Endothelial cell of umbilical vein (primary cell): ENCODE data around the gene HMGN5. TPM values are rescaled to one million over a fixed set of nuclear protein-coding genes. Genes with fewer than 3 reads are reported as not detected.

Source experiments
- BruUV-seq: library from RNA; stranded (reverse); fragments of 400-500 nt; replicated peaks from 2 replicates; lab custom pipeline; 2021; lab: Mats Ljungman, UMichigan
- CTCF ChIA-PET: fragments of 300-600, 350-600 bp; sonication (Branson Sonifier 250); formaldehyde crosslinking; loops from one replicate; lab custom pipeline; 2021; ENCODE audit warnings: antibody characterized with exemption, inconsistent platforms; lab: Charles Lee
- POLR2A ChIA-PET: fragments of 300-600, 350-600 bp; sonication (Branson Sonifier 250); formaldehyde crosslinking; loops from one replicate; lab custom pipeline; 2021; ENCODE audit warnings: antibody characterized with exemption, inconsistent platforms; lab: Charles Lee
- DNase-seq: peaks from one replicate; pipeline ENCODE4 v3.0.0-alpha.2; 2011; ENCODE audit warnings: low read depth, low spot score
- FAIRE-seq: peaks from 2 replicates; lab custom pipeline; 2011; peaks lifted over from hg19 to GRCh38; lab: Jason Lieb, UNC
- H2AFZ ChIP-seq: 2 replicates; pipeline ENCODE4 v1.6.0; 2012; ENCODE audit warnings: low read depth, low read length, control low read depth, inconsistent platforms
- H3K27ac ChIP-seq: 2 replicates; pipeline ENCODE4 v1.5.1; 2011; ENCODE audit warnings: low read depth, mild to moderate bottlenecking, control low read depth, low read length, moderate library complexity; ENCODE audit not compliant: insufficient read depth
- H3K27me3 ChIP-seq, 2 experiments: 2 replicates each; pipeline versions ENCODE4 v1.6.0 to v1.6.1; 2011; ENCODE audit warnings: low read length in 2 of 2, mixed read lengths in 1 of 2; ENCODE audit not compliant: control insufficient read depth in 2 of 2, insufficient read depth in 2 of 2
- H3K36me3 ChIP-seq, 2 experiments: 2 replicates in 1 of 2; 3 replicates in 1 of 2; pipeline ENCODE4 v1.5.1; 2011; ENCODE audit warnings: low read length in 2 of 2, mild to moderate bottlenecking in 1 of 2, moderate library complexity in 1 of 2; ENCODE audit not compliant: control insufficient read depth in 2 of 2, insufficient read depth in 2 of 2; ENCODE audit errors: extremely low read depth in 1 of 2
- H3K4me1 ChIP-seq: 3 replicates; pipeline ENCODE4 v1.5.1; 2011; ENCODE audit warnings: mild to moderate bottlenecking, low read length; ENCODE audit not compliant: control insufficient read depth, insufficient read depth; ENCODE audit errors: extremely low read depth
- H3K4me2 ChIP-seq: 2 replicates; pipeline ENCODE4 v1.6.1; 2011; ENCODE audit warnings: low read length, control low read depth, mixed read lengths; ENCODE audit not compliant: insufficient read depth
- H3K4me3 ChIP-seq, 3 experiments: fragments of 200-600 bp in 1 of 3; sonication (generic), shearing (Covaris generic) in 1 of 3; replicated peaks in 1 of 3; 2 replicates each; pipeline ENCODE4 v1.5.1; 2011 to 2016; ENCODE audit warnings: control low read depth in 3 of 3, low read length in 3 of 3, mild to moderate bottlenecking in 2 of 3, inconsistent platforms in 1 of 3, low read depth in 1 of 3, moderate library complexity in 1 of 3; ENCODE audit not compliant: insufficient read depth in 1 of 3
- H3K79me2 ChIP-seq: 2 replicates; pipeline ENCODE4 v1.6.0; 2012; ENCODE audit warnings: low read length, inconsistent platforms; ENCODE audit not compliant: control insufficient read depth, insufficient read depth
- H3K9ac ChIP-seq: replicated peaks from 2 replicates; pipeline ENCODE3; 2011; ENCODE audit warnings: low read length, control low read depth; ENCODE audit not compliant: insufficient read depth; ENCODE audit errors: extremely low read depth
- H3K9me1 ChIP-seq: replicated peaks from 3 replicates; pipeline ENCODE4 v1.6.0; 2011; ENCODE audit warnings: mild to moderate bottlenecking, low read length; ENCODE audit not compliant: control insufficient read depth, insufficient read depth; ENCODE audit errors: extremely low read depth
- H3K9me3 ChIP-seq: replicated peaks from 2 replicates; pipeline ENCODE4 v1.5.1; 2012; ENCODE audit warnings: low read length, inconsistent platforms; ENCODE audit not compliant: control insufficient read depth, insufficient read depth
- H4K20me1 ChIP-seq: replicated peaks from 2 replicates; pipeline ENCODE3; 2011; ENCODE audit warnings: mild to moderate bottlenecking, low read length; ENCODE audit not compliant: control insufficient read depth, insufficient read depth; ENCODE audit errors: extremely low read depth
- CTCF ChIP-seq, 2 donors: IDR thresholded peaks; 1 replicate in 1 of 2; 2 replicates in 1 of 2; pipeline ENCODE4 v1.5.1; 2011; ENCODE audit warnings: low read length in 2 of 2, mild to moderate bottlenecking in 2 of 2, moderate library complexity in 2 of 2, control low read depth in 1 of 2, inconsistent platforms in 1 of 2, low read depth in 1 of 2; ENCODE audit not compliant: insufficient read depth in 1 of 2; ENCODE audit errors: extremely low read depth in 1 of 2
- EZH2 ChIP-seq: IDR thresholded peaks from 2 replicates; pipeline ENCODE4 v1.6.1; 2012; ENCODE audit warnings: borderline replicate concordance, low read depth, mild to moderate bottlenecking, moderate library complexity, low read length, inconsistent platforms; ENCODE audit not compliant: severe bottlenecking
- FOS ChIP-seq: IDR thresholded peaks from 2 replicates; pipeline ENCODE4 v1.6.1; 2011; ENCODE audit warnings: mild to moderate bottlenecking, low read length, moderate library complexity, borderline replicate concordance; ENCODE audit not compliant: insufficient read depth
- GATA2 ChIP-seq: IDR thresholded peaks from 2 replicates; pipeline ENCODE4 v1.7.0; 2011; ENCODE audit warnings: low read depth, mild to moderate bottlenecking, moderate library complexity, mixed read lengths, low read length; ENCODE audit not compliant: insufficient read length, insufficient read depth
- JUN ChIP-seq: IDR thresholded peaks from 2 replicates; pipeline ENCODE4 v1.6.1; 2011; ENCODE audit warnings: borderline replicate concordance, low read depth; ENCODE audit not compliant: insufficient read length, insufficient read depth
- MAX ChIP-seq: IDR thresholded peaks from 2 replicates; pipeline ENCODE4 v1.6.1; 2011; ENCODE audit not compliant: insufficient read depth, insufficient read length
- MYC ChIP-seq: IDR thresholded peaks from one replicate; pipeline ENCODE4 v1.6.1; 2011; ENCODE audit warnings: mild to moderate bottlenecking, low read depth, low read length
- POLR2A ChIP-seq: IDR thresholded peaks from 2 replicates; pipeline ENCODE4 v1.6.1; 2012; ENCODE audit warnings: low read depth, mild to moderate bottlenecking, control low read depth, low read length
- POLR2AphosphoS5 ChIP-seq: IDR thresholded peaks from 2 replicates; pipeline ENCODE4 v1.6.1; 2012; ENCODE audit warnings: low read depth, mild to moderate bottlenecking, control low read depth, low read length, moderate library complexity; ENCODE audit not compliant: insufficient read depth
- dilution Hi-C: fragments of 300-500 bp; cut with MboI; formaldehyde crosslinking; loops from one replicate; pipeline ENCODE4 v1.15.0; 2019; ENCODE audit warnings: low sequenced_read_pairs; ENCODE audit not compliant: extremely low pct_ligation_motif_present
- intact Hi-C: fragments of 100-400 bp; cut with micrococcal nuclease; formaldehyde crosslinking; loops from one replicate; pipeline ENCODE4 v1.10.0; 2022
- polyA plus RNA-seq, 4 experiments: library from polyadenylated mRNA; depleted of rRNA in 3 of 4; stranded (reverse) in 3 of 4; unstranded in 1 of 4; fragments of >200 nt; gene quantifications; 2 replicates each; pipeline versions ENCODE4 v1.2.1 to v1.2.3, GENCODE V29; 2011 to 2012; ENCODE audit warnings: missing spikeins in 1 of 4
- total RNA-seq: library from RNA; stranded (reverse); gene quantifications from 2 replicates; pipeline ENCODE4 v1.2.3, GENCODE V29; 2021

HMGN5 gene
- total and polyA plus RNA-seq, 2 donors (not counting 3 experiments of a cell fraction or from before 2014, with no cell fraction given), result 0.95 to 6.1 TPM

- Histone ChIP-seq H3K4me3 (no peak overlapping the region), H3K4me2 (no peak overlapping the region), H3K9me3 (no peaks in the 10 kb centered on the region), H3K4me1 (no peaks in the 10 kb centered on the region), H4K20me1 (no peaks in the 10 kb centered on the region), H3K27me3 (no peaks in the 10 kb centered on the region), H3K79me2 (no peaks in the 10 kb centered on the region), H2AFZ (no peak overlapping the region), H3K36me3 (no peaks in the 10 kb centered on the region), H3K9ac (no peak overlapping the region), H3K27ac (no peak overlapping the region), H3K9me1 (no peaks in the 10 kb centered on the region)
- FAIRE-seq, result peak; percentile 74
- ChIA-PET CTCF (interaction anchor here (1.0 to 2.9 kb wide), 9 partner anchors 9 to 913 kb away, joined by 3 to 21 read pairs (median 4); no protein-coding TSS in a partner anchor), POLR2A (no interaction called here)
- TF ChIP-seq GATA2 (no peak), JUN (no peak), CTCF (IDR thresholded peaks at IDR 0.05; ENCODE audit: extremely low read depth in 1 of 2, insufficient read depth in 1 of 2, low read depth in 1 of 2, low read length in 2 of 2) (peak; percentile 33 to 54), POLR2A (no peak), MAX (no peak), MYC (no peak), EZH2 (no peak), FOS (no peak), POLR2AphosphoS5 (no peak)
- BruUV-seq, result no TSS peak
- DNase-seq, result peak; percentile 58
- intact Hi-C loops (loop anchor here (1.0 to 10.0 kb wide), 3 partner anchors 182 to 911 kb away; no protein-coding TSS in a partner anchor), dilution Hi-C loops (no loop called here)
Observed at GRCh38 chrX:81195712-81196111, 6.0 kb downstream of the HMGN5 start.
